ENCODE measurements around the gene LONRF3.

DNA sequence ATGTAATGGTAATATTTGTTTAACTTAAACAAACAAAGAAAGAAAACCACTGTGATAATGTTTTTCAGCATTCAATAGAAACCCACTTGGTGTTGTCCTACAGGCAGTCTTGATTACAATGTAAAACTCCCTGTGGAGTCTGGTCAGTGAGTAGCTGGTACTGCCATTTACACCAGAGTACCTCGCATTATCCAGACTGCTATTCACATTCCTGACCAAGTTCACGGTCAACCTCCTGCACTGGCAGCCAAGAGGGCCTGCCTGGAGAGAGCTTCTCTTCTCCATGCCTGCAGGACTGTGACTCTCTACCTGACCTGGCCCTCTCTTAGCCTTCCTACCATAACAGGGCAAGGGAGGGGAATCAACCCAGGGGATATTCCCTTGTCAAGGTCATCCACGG, 2.9 kb upstream of the LONRF3 start:
- no peak for TF ChIP-seq SIN3A (IDR thresholded peaks at IDR 0.05; ENCODE audit: borderline replicate concordance, insufficient read depth, low read length)
- TF ChIP-seq TAF1 (IDR thresholded peaks at IDR 0.05; ENCODE audit: borderline replicate concordance, insufficient read depth, low read length), result no peak
- TF ChIP-seq, protein P1, sequence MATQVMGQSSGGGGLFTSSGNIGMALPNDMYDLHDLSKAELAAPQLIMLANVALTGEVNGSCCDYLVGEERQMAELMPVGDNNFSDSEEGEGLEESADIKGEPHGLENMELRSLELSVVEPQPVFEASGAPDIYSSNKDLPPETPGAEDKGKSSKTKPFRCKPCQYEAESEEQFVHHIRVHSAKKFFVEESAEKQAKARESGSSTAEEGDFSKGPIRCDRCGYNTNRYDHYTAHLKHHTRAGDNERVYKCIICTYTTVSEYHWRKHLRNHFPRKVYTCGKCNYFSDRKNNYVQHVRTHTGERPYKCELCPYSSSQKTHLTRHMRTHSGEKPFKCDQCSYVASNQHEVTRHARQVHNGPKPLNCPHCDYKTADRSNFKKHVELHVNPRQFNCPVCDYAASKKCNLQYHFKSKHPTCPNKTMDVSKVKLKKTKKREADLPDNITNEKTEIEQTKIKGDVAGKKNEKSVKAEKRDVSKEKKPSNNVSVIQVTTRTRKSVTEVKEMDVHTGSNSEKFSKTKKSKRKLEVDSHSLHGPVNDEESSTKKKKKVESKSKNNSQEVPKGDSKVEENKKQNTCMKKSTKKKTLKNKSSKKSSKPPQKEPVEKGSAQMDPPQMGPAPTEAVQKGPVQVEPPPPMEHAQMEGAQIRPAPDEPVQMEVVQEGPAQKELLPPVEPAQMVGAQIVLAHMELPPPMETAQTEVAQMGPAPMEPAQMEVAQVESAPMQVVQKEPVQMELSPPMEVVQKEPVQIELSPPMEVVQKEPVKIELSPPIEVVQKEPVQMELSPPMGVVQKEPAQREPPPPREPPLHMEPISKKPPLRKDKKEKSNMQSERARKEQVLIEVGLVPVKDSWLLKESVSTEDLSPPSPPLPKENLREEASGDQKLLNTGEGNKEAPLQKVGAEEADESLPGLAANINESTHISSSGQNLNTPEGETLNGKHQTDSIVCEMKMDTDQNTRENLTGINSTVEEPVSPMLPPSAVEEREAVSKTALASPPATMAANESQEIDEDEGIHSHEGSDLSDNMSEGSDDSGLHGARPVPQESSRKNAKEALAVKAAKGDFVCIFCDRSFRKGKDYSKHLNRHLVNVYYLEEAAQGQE (IDR thresholded peaks at IDR 0.05; ENCODE audit: insufficient read depth in 1 of 2, low read depth in 2 of 2, low read length in 2 of 2), result no peak
